Globus pallidus (tissue), 1 donor: ENCODE data around the gene KIF17.
"Not testable (repeated sequence)": the region's sequence is repeated elsewhere in the genome, so short reads cannot be mapped to it uniquely, and the experiment has no call there.

Source experiments
- DNase-seq: peaks from one replicate; pipeline ENCODE4 v3.0.0-alpha.2; 2015; ENCODE audit warnings: low spot score

Gene KIF17

GRCh38 chr1:20686883-20687725, 30.7 kb downstream of the KIF17 start:
- no peak for DNase-seq

- DNase-seq, result no peak
These were observed 32.1 kb downstream of the KIF17 start for GRCh38 chr1:20685741-20686140.

- no peak for DNase-seq
These were observed 32.6 kb downstream of the KIF17 start for GRCh38 chr1:20685099-20685662.

GRCh38 chr1:20684651-20685050, 33.2 kb downstream of the KIF17 start:
- DNase-seq, result no peak

GRCh38 chr1:20684050-20684620, 33.7 kb downstream of the KIF17 start:
- no peak for DNase-seq

GRCh38 chr1:20683614-20684013, 34.2 kb downstream of the KIF17 start:
- DNase-seq, result no peak

GRCh38 chr1:20682571-20683236, 35.1 kb downstream of the KIF17 start:
- peak; percentile 47 for DNase-seq

- no peak for DNase-seq
These were observed 35.8 kb downstream of the KIF17 start for GRCh38 chr1:20681999-20682398.

- no peak for DNase-seq
These were observed 37.5 kb downstream of the KIF17 start for GRCh38 chr1:20680269-20680668.

GRCh38 chr1:20678599-20678998, 39.2 kb downstream of the KIF17 start:
- DNase-seq, result peak; percentile 43

GRCh38 chr1:20673626-20674025, 44.2 kb downstream of the KIF17 start:
- not testable (repeated sequence) for DNase-seq

- no peak for DNase-seq
These were observed 45.6 kb downstream of the KIF17 start for GRCh38 chr1:20672265-20672632.

- DNase-seq, result no peak
These were observed 46.9 kb downstream of the KIF17 start for GRCh38 chr1:20670936-20671335.

- no peak for DNase-seq
These were observed 49.2 kb downstream of the KIF17 start for GRCh38 chr1:20668581-20668980.

GRCh38 chr1:20666804-20667203, 51.0 kb downstream of the KIF17 start:
- no peak for DNase-seq

- no peak for DNase-seq
These were observed 51.7 kb downstream of the KIF17 start for GRCh38 chr1:20666146-20666545.

GRCh38 chr1:20665726-20666125, 52.1 kb downstream of the KIF17 start:
- DNase-seq, result no peak

GRCh38 chr1:20663969-20664715, 53.7 kb downstream of the KIF17 start:
- DNase-seq, result no peak

- DNase-seq, result no peak
These were observed 54.4 kb downstream of the KIF17 start for GRCh38 chr1:20663365-20663764.

GRCh38 chr1:20662110-20662475, 55.7 kb downstream of the KIF17 start:
- no peak for DNase-seq

- peak; percentile 98 for DNase-seq
These were observed 56.3 kb downstream of the KIF17 start, which contains the start of gene DDOST for GRCh38 chr1:20661207-20662109. TSS of gene DDOST (minus strand) at chr1:20661369. CDS start at chr1:20661350, 19 bp downstream.
